HepG2 (cell line): Measurements from ENCODE around the gene SIK3. TPM values are rescaled to one million over a fixed set of nuclear protein-coding genes. Genes with fewer than 3 reads are reported as not detected.

ENCODE experiments used
- ARID3A ChIP-seq: IDR thresholded peaks from 2 replicates; pipeline ENCODE4 v1.6.1; 2012; ENCODE audit warnings: low read depth, low read length, improper control_type of control experiment
- BRD4 ChIP-seq: sonication (generic); formaldehyde crosslinking; IDR thresholded peaks from 2 replicates; pipeline ENCODE4 v1.4.0; 2020; ENCODE audit warnings: missing genetic modification reagents
- DRAP1 ChIP-seq: IDR thresholded peaks from 2 replicates; pipeline ENCODE4 v1.6.1; 2016; ENCODE audit warnings: missing genetic modification reagents, missing compliant biosample characterization
- FOSL1 ChIP-seq: sonication (generic); formaldehyde crosslinking; IDR thresholded peaks from 2 replicates; pipeline ENCODE4 v1.9.0; 2021; ENCODE audit warnings: missing genetic modification reagents, borderline replicate concordance
- FOXC1 ChIP-seq: sonication (generic); formaldehyde crosslinking; IDR thresholded peaks from 2 replicates; pipeline ENCODE4 v1.8.0; 2022; ENCODE audit warnings: mild to moderate bottlenecking, missing genetic modification reagents, borderline replicate concordance
- GPBP1L1 ChIP-seq: sonication (generic); formaldehyde crosslinking; IDR thresholded peaks from 2 replicates; pipeline ENCODE4 v1.5.0; 2020; ENCODE audit warnings: mild to moderate bottlenecking, missing genetic modification reagents
- KAT7 ChIP-seq: IDR thresholded peaks from 2 replicates; pipeline ENCODE4 v1.6.1; 2018; ENCODE audit warnings: borderline replicate concordance, missing compliant biosample characterization
- MAZ ChIP-seq, 2 experiments: sonication (generic) in 1 of 2; formaldehyde crosslinking in 1 of 2; IDR thresholded peaks; 2 replicates each; pipeline versions ENCODE4 v1.5.0 to v1.6.1; 2012 to 2020; ENCODE audit warnings: low read depth in 2 of 2, mild to moderate bottlenecking in 2 of 2, borderline replicate concordance in 1 of 2, improper control_type of control experiment in 1 of 2, low read length in 1 of 2, missing genetic modification reagents in 1 of 2, moderate library complexity in 1 of 2
- MTF1 ChIP-seq: sonication (generic); formaldehyde crosslinking; IDR thresholded peaks from 2 replicates; pipeline ENCODE4 v1.5.0; 2020; ENCODE audit warnings: missing genetic modification reagents
- NAIF1 ChIP-seq: sonication (generic); formaldehyde crosslinking; IDR thresholded peaks from 2 replicates; pipeline ENCODE4 v1.5.0; 2020; ENCODE audit warnings: mild to moderate bottlenecking, missing genetic modification reagents, borderline replicate concordance
- NFAT5 ChIP-seq: sonication (generic); formaldehyde crosslinking; IDR thresholded peaks from 2 replicates; pipeline ENCODE4 v1.4.0; 2020; ENCODE audit warnings: missing genetic modification reagents
- NR3C1 ChIP-seq: sonication (generic); formaldehyde crosslinking; IDR thresholded peaks from 2 replicates; pipeline ENCODE4 v1.4.0; 2020; ENCODE audit warnings: missing genetic modification reagents
- PHB2 ChIP-seq: fragments of 450-650 bp; IDR thresholded peaks from 2 replicates; pipeline ENCODE4 v1.6.1; 2018; ENCODE audit not compliant: partially characterized antibody
- RFX3 ChIP-seq: IDR thresholded peaks from 2 replicates; pipeline ENCODE4 v1.6.1; 2016; ENCODE audit warnings: missing biosample characterization, missing genetic modification reagents
- THAP11 ChIP-seq: IDR thresholded peaks from 2 replicates; pipeline ENCODE4 v1.6.1; 2016; ENCODE audit warnings: missing biosample characterization, missing genetic modification reagents
- ZBTB49 ChIP-seq: sonication (generic); formaldehyde crosslinking; IDR thresholded peaks from 2 replicates; pipeline ENCODE4 v1.4.0; 2020; ENCODE audit warnings: missing genetic modification reagents, borderline replicate concordance
- polyA plus RNA-seq, 8 experiments: library from polyadenylated mRNA; depleted of rRNA in 3 of 8; stranded (reverse) in 7 of 8; unstranded in 1 of 8; fragments of >200 nt; fragmentation: Illumina TruSeq in 4 of 8; extraction: Trizol in 4 of 8; gene quantifications; 2 replicates each; pipeline versions ENCODE4 v1.2.1 to v1.2.3, GENCODE V29; 2011 to 2016; ENCODE audit warnings: low read depth in 4 of 8, missing spikeins in 1 of 8, mixed read lengths in 1 of 8; ENCODE audit not compliant: insufficient read depth in 1 of 8
- total RNA-seq, 5 experiments: library from RNA; depleted of rRNA; stranded (reverse); fragments of >200 nt; fragmentation: Illumina TruSeq; extraction: Trizol; gene quantifications; 2 replicates each; pipeline ENCODE4 v1.2.3, GENCODE V29; 2016; ENCODE audit warnings: low read depth in 1 of 5

The SIK3 gene
- total and polyA plus RNA-seq, 2 of the 13 experiments (the other 11 are each of a cell fraction or from before 2014, with no cell fraction given): 5.7 to 9.8 TPM

- TF ChIP-seq GPBP1L1 (CRISPR knock-in tag) (no peak), NR3C1 (no peak), ZBTB49 (CRISPR knock-in tag) (no peak), NFAT5 (CRISPR knock-in tag) (no peak), KAT7 (CRISPR knock-in tag) (0 out of 2 replicates have a peak, but pooled peaks have one; percentile 40), RFX3 (CRISPR knock-in tag) (no peak), ARID3A (no peak), MTF1 (CRISPR knock-in tag) (no peak), BRD4 (no peak), FOSL1 (CRISPR knock-in tag) (no peak), DRAP1 (no peak), MAZ (IDR thresholded peaks at IDR 0.05; ENCODE audit: borderline replicate concordance, low read depth, low read length) (no peak), MAZ (CRISPR knock-in tag; IDR thresholded peaks at IDR 0.05; ENCODE audit: low read depth) (peak; percentile 15; the same call in 1 of the 2 replicates), PHB2 (no peak), NAIF1 (no peak), THAP11 (CRISPR knock-in tag) (no peak), FOXC1 (CRISPR knock-in tag) (no peak)
Measured at GRCh38 chr11:117097389-117098268, 599 bp downstream of the SIK3 start (continued).
